ENCODE measurements around the gene MACO1. TPM values are rescaled to one million over a fixed set of nuclear protein-coding genes. Genes with fewer than 3 reads are reported as not detected.

MACO1 gene
- total and polyA plus RNA-seq, 4 donors = 5.0 to 19.7 (median 13.6) TPM

- 77 to 80% methylated on average over 2 of the region's 2 CpGs for WGBS, 2 donors
- Histone ChIP-seq H3K4me1 (ENCODE audit: control insufficient read depth in 1 of 2, insufficient read depth in 2 of 2, low read length in 2 of 2) (no peaks in the 10 kb centered on the region), H3K9me3 (ENCODE audit: control insufficient read depth, low read length) (no peaks in the 10 kb centered on the region), H3K36me3 (ENCODE audit: control insufficient read depth in 1 of 2, insufficient read depth in 2 of 2, low read length in 1 of 2) (no peaks in the 10 kb centered on the region), H3K27ac (ENCODE audit: low read depth in 1 of 2, low read length in 2 of 2) (no peak overlapping the region), H3K4me3 (ENCODE audit: low read length in 2 of 2) (no peak overlapping the region), H3K27me3 (ENCODE audit: control insufficient read depth in 1 of 2, insufficient read depth in 2 of 2, low read length in 1 of 2) (no peaks in the 10 kb centered on the region)
- intact Hi-C loops (cut with DNase I) = no loop called here
- ATAC-seq (ENCODE audit: low FRiP score) (no peak), DNase-seq (no peak)
These were observed 96.1 kb downstream of the MACO1 start for GRCh38 chr1:25526753-25527152.

GRCh38 chr1:25527226-25527846, 96.6 kb downstream of the MACO1 start:
- intact Hi-C loops (cut with DNase I) = no loop called here
- 36 to 41% methylated on average over 12 of the region's 12 CpGs for WGBS, 2 donors
- Histone ChIP-seq H3K4me1 (ENCODE audit: control insufficient read depth in 1 of 2, insufficient read depth in 2 of 2, low read length in 2 of 2) (no peaks in the 10 kb centered on the region), H3K27ac (ENCODE audit: low read depth in 1 of 2, low read length in 2 of 2) (no peak overlapping the region), H3K27me3 (ENCODE audit: control insufficient read depth in 1 of 2, insufficient read depth in 2 of 2, low read length in 1 of 2) (no peaks in the 10 kb centered on the region), H3K36me3 (ENCODE audit: control insufficient read depth in 1 of 2, insufficient read depth in 2 of 2, low read length in 1 of 2) (no peaks in the 10 kb centered on the region), H3K9me3 (ENCODE audit: control insufficient read depth, low read length) (no peaks in the 10 kb centered on the region), H3K4me3 (ENCODE audit: low read length in 2 of 2) (no peak overlapping the region)
- ATAC-seq (ENCODE audit: low FRiP score) (no peak), DNase-seq (no peak)

- intact Hi-C loops (cut with DNase I) = no loop called here
- ATAC-seq (ENCODE audit: low FRiP score) (no peak), DNase-seq (no peak)
- WGBS, 2 donors = 93 to 95% methylated on average over 21 of the region's 21 CpGs
- no peak overlapping the region for H3K4me3 ChIP-seq (ENCODE audit: low read length in 2 of 2)
- H3K9me3 ChIP-seq (ENCODE audit: control insufficient read depth, low read length) = no peaks in the 10 kb centered on the region
- H3K36me3 ChIP-seq (ENCODE audit: control insufficient read depth in 1 of 2, insufficient read depth in 2 of 2, low read length in 1 of 2) = no peaks in the 10 kb centered on the region
- H3K27me3 ChIP-seq (ENCODE audit: control insufficient read depth in 1 of 2, insufficient read depth in 2 of 2, low read length in 1 of 2) = no peaks in the 10 kb centered on the region
- no peaks in the 10 kb centered on the region for H3K4me1 ChIP-seq (ENCODE audit: control insufficient read depth in 1 of 2, insufficient read depth in 2 of 2, low read length in 2 of 2)
- no peak overlapping the region for H3K27ac ChIP-seq (ENCODE audit: low read depth in 1 of 2, low read length in 2 of 2)
These were observed 97.4 kb downstream of the MACO1 start for GRCh38 chr1:25527946-25528595.

GRCh38 chr1:25528881-25529517, 98.3 kb downstream of the MACO1 start:
- H3K4me1 ChIP-seq (ENCODE audit: control insufficient read depth in 1 of 2, insufficient read depth in 2 of 2, low read length in 2 of 2) = no peaks in the 10 kb centered on the region
- no peak for DNase-seq
- no peaks in the 10 kb centered on the region for H3K27me3 ChIP-seq (ENCODE audit: control insufficient read depth in 1 of 2, insufficient read depth in 2 of 2, low read length in 1 of 2)
- H3K9me3 ChIP-seq (ENCODE audit: control insufficient read depth, low read length) = no peaks in the 10 kb centered on the region
- no peaks in the 10 kb centered on the region for H3K36me3 ChIP-seq (ENCODE audit: control insufficient read depth in 1 of 2, insufficient read depth in 2 of 2, low read length in 1 of 2)
- H3K27ac ChIP-seq (ENCODE audit: low read depth in 1 of 2, low read length in 2 of 2) = no peak overlapping the region
- no peak for ATAC-seq (ENCODE audit: low FRiP score)
- intact Hi-C loops (cut with DNase I) = no loop called here
- WGBS, 2 donors = 88 to 93% methylated on average over 7 of the region's 7 CpGs
- no peak overlapping the region for H3K4me3 ChIP-seq (ENCODE audit: low read length in 2 of 2)

- Histone ChIP-seq H3K27ac (ENCODE audit: low read depth in 1 of 2, low read length in 2 of 2) (no peak overlapping the region), H3K27me3 (ENCODE audit: control insufficient read depth in 1 of 2, insufficient read depth in 2 of 2, low read length in 1 of 2) (no peaks in the 10 kb centered on the region), H3K36me3 (ENCODE audit: control insufficient read depth in 1 of 2, insufficient read depth in 2 of 2, low read length in 1 of 2) (no peaks in the 10 kb centered on the region), H3K4me3 (ENCODE audit: low read length in 2 of 2) (no peak overlapping the region), H3K4me1 (ENCODE audit: control insufficient read depth in 1 of 2, insufficient read depth in 2 of 2, low read length in 2 of 2) (no peaks in the 10 kb centered on the region), H3K9me3 (ENCODE audit: control insufficient read depth, low read length) (no peaks in the 10 kb centered on the region)
- DNase-seq (no peak), ATAC-seq (ENCODE audit: low FRiP score) (no peak)
- WGBS, 2 donors = 92 to 93% methylated on average over 16 to 18 of the region's 18 CpGs
- intact Hi-C loops (cut with DNase I) = no loop called here
These were observed 99.0 kb downstream of the MACO1 start for GRCh38 chr1:25529518-25530185.

GRCh38 chr1:25530186-25531081, 99.7 kb downstream of the MACO1 start:
- ATAC-seq (ENCODE audit: low FRiP score) (no peak), DNase-seq (no peak)
- Histone ChIP-seq H3K9me3 (ENCODE audit: control insufficient read depth, low read length) (no peaks in the 10 kb centered on the region), H3K4me3 (ENCODE audit: low read length in 2 of 2) (no peak overlapping the region), H3K27ac (ENCODE audit: low read depth in 1 of 2, low read length in 2 of 2) (no peak overlapping the region), H3K27me3 (ENCODE audit: control insufficient read depth in 1 of 2, insufficient read depth in 2 of 2, low read length in 1 of 2) (no peaks in the 10 kb centered on the region), H3K4me1 (ENCODE audit: control insufficient read depth in 1 of 2, insufficient read depth in 2 of 2, low read length in 2 of 2) (no peaks in the 10 kb centered on the region), H3K36me3 (ENCODE audit: control insufficient read depth in 1 of 2, insufficient read depth in 2 of 2, low read length in 1 of 2) (no peaks in the 10 kb centered on the region)
- WGBS, 2 donors = 93 to 95% methylated on average over 22 of the region's 22 CpGs
- intact Hi-C loops (cut with DNase I) = no loop called here

GRCh38 chr1:25531082-25531461, 100.4 kb downstream of the MACO1 start:
- WGBS, 2 donors = 63 to 64% methylated on average over 11 of the region's 11 CpGs
- DNase-seq (no peak), ATAC-seq (ENCODE audit: low FRiP score) (no peak)
- intact Hi-C loops (cut with DNase I) = no loop called here
- H3K4me3 ChIP-seq (ENCODE audit: low read length in 2 of 2) = no peak overlapping the region
- H3K4me1 ChIP-seq (ENCODE audit: control insufficient read depth in 1 of 2, insufficient read depth in 2 of 2, low read length in 2 of 2) = no peaks in the 10 kb centered on the region
- no peaks in the 10 kb centered on the region for H3K36me3 ChIP-seq (ENCODE audit: control insufficient read depth in 1 of 2, insufficient read depth in 2 of 2, low read length in 1 of 2)
- H3K27ac ChIP-seq (ENCODE audit: low read depth in 1 of 2, low read length in 2 of 2) = no peak overlapping the region
- H3K27me3 ChIP-seq (ENCODE audit: control insufficient read depth in 1 of 2, insufficient read depth in 2 of 2, low read length in 1 of 2) = no peaks in the 10 kb centered on the region
- H3K9me3 ChIP-seq (ENCODE audit: control insufficient read depth, low read length) = no peaks in the 10 kb centered on the region

- ATAC-seq (ENCODE audit: low FRiP score) (no peak), DNase-seq (no peak)
- Histone ChIP-seq H3K4me3 (ENCODE audit: low read length in 2 of 2) (no peak overlapping the region), H3K9me3 (ENCODE audit: control insufficient read depth, low read length) (no peaks in the 10 kb centered on the region), H3K27me3 (ENCODE audit: control insufficient read depth in 1 of 2, insufficient read depth in 2 of 2, low read length in 1 of 2) (no peaks in the 10 kb centered on the region), H3K4me1 (ENCODE audit: control insufficient read depth in 1 of 2, insufficient read depth in 2 of 2, low read length in 2 of 2) (no peaks in the 10 kb centered on the region), H3K36me3 (ENCODE audit: control insufficient read depth in 1 of 2, insufficient read depth in 2 of 2, low read length in 1 of 2) (no peaks in the 10 kb centered on the region), H3K27ac (ENCODE audit: low read depth in 1 of 2, low read length in 2 of 2) (no peak overlapping the region)
- intact Hi-C loops (cut with DNase I) = no loop called here
- WGBS, 2 donors = 95 to 99% methylated on average over 3 of the region's 3 CpGs
These were observed 102.3 kb downstream of the MACO1 start for GRCh38 chr1:25532970-25533369.

Measured in aorta (tissue), 5 donors.